ENCODE data around the gene CREB3L1. TPM values are rescaled to one million over a fixed set of nuclear protein-coding genes. Genes with fewer than 3 reads are reported as not detected.

Gene CREB3L1
- 10 to 100 TPM in 3 of 4 donors, 1 to 10 TPM in 1; 9.7 to 18.8 (median 15.3) TPM for total RNA-seq
- polyA plus RNA-seq = 15.2 TPM
- long read RNA-seq, donor 1, partial matches to known transcripts = 2 of 8 reads
- long read RNA-seq, donor 1, other reads (novel, unspliced or antisense) = 0 of 8 reads
- long read RNA-seq, donor 2, partial matches to known transcripts = 1 of 7 reads
- long read RNA-seq, donor 2, other reads (novel, unspliced or antisense) = 0 of 7 reads
- long read RNA-seq, donor 3 = 0 reads
- long read RNA-seq, donor 4, transcript CREB3L1-206 (12 exons, 2,687 nt) = minor isoform, 5 of 15 reads
- long read RNA-seq, donor 4, transcript CREB3L1-205 (4 exons, 1,817 nt) = major isoform, 8 of 15 reads
- long read RNA-seq, donor 4, partial matches to known transcripts = 1 of 15 reads
- long read RNA-seq, donor 4, other reads (novel, unspliced or antisense) = 1 of 15 reads

GRCh38 chr11:46277622-46278386 lies at the start of gene CREB3L1:
CREB3L1 (plus strand) TSS chr11:46277662; CDS start chr11:46278112, 450 bp downstream.
- H3K27ac ChIP-seq (ENCODE audit: low read length) = no peak within 1 kb of the TSS
- H3K4me1 ChIP-seq (ENCODE audit: control insufficient read depth, insufficient read depth, low read length) = peaks cover 12% of the 10 kb centered on the region
- H3K4me3 ChIP-seq (ENCODE audit: low read length) = peak within 1 kb of the TSS; percentile 93
- H3K27me3 ChIP-seq (ENCODE audit: control insufficient read depth, insufficient read depth) = no peaks in the 10 kb centered on the region
- WGBS = 1% methylated on average over 61 of the region's 61 CpGs
- ATAC-seq (peak in 1 of 2 donors; percentile 2), DNase-seq (peak; percentile 65 to 80 (median 75))
- H3K9me3 ChIP-seq (ENCODE audit: control insufficient read depth, low read length) = no peaks in the 10 kb centered on the region
- intact Hi-C loops (cut with DNase I) = no loop called here

DNA sequence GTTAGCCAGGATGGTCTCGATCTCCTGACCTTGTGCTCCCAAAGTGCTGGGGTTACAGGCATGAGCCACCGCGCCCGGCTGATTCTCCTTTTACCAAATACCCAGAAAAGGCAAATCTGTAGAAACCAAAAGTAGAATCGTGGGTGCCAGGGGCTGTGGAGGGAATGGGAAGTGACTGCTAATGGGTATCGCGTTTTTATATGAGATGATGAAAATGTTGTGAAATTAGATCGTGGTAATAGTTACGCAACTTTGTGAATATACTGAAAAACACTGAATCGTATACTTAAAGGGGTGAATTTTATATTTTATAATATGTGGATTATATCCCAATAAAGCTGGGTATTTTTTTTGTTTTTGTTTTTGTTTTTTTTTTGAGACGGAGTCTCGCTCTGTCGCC lies 48.2 kb upstream of the CREB3L1 start:
- Histone ChIP-seq H3K4me3 (ENCODE audit: low read length) (no peak overlapping the region), H3K27me3 (ENCODE audit: control insufficient read depth, insufficient read depth) (no peaks in the 10 kb centered on the region), H3K4me1 (ENCODE audit: control insufficient read depth, insufficient read depth, low read length) (no peaks in the 10 kb centered on the region), H3K27ac (ENCODE audit: low read length) (no peak overlapping the region), H3K9me3 (ENCODE audit: control insufficient read depth, low read length) (no peaks in the 10 kb centered on the region)
- no peak for ATAC-seq
- 88% methylated on average over 13 of the region's 13 CpGs for WGBS
- intact Hi-C loops (cut with DNase I) = no loop called here
- no peak for DNase-seq

DNA sequence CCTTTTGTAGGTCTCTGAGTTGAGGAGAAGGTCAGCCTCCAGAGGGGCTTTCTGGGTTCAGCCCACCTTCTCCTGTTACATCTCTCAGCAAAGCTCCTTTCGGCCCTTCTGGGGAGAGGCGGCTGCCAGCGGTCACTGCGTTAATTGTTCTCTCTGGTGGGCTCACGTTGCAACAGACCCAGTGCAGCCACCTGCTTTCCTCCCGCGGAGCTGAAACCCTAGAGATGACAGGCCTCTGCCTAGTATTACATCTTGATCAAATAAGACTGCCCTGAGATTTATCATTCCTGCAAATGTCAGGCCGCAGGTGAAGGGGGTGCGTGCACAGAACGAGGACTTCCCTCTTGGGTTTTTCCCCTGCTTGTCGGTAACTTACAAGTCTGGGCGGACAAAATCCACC lies 43.2 kb upstream of the CREB3L1 start:
- Histone ChIP-seq H3K9me3 (ENCODE audit: control insufficient read depth, low read length) (no peaks in the 10 kb centered on the region), H3K27ac (ENCODE audit: low read length) (no peak overlapping the region), H3K27me3 (ENCODE audit: control insufficient read depth, insufficient read depth) (no peaks in the 10 kb centered on the region), H3K4me3 (ENCODE audit: low read length) (no peak overlapping the region), H3K4me1 (ENCODE audit: control insufficient read depth, insufficient read depth, low read length) (peaks cover under 1% of the 10 kb centered on the region)
- intact Hi-C loops (cut with DNase I) = no loop called here
- ATAC-seq = no peak
- DNase-seq = no peak
- 67% methylated on average over 12 of the region's 12 CpGs for WGBS

- H3K27ac ChIP-seq (ENCODE audit: low read length) = no peak overlapping the region
- WGBS = 58% methylated on average over 1 of the region's 1 CpG
- intact Hi-C loops (cut with DNase I) = loop anchor here in 1 of 4 donors (5.0 kb wide), 1 partner anchor 71 kb away; no protein-coding TSS in a partner anchor
- H3K4me1 ChIP-seq (ENCODE audit: control insufficient read depth, insufficient read depth, low read length) = peaks cover 3% of the 10 kb centered on the region
- no peaks in the 10 kb centered on the region for H3K9me3 ChIP-seq (ENCODE audit: control insufficient read depth, low read length)
- DNase-seq (no peak), ATAC-seq (no peak)
- no peaks in the 10 kb centered on the region for H3K27me3 ChIP-seq (ENCODE audit: control insufficient read depth, insufficient read depth)
- no peak overlapping the region for H3K4me3 ChIP-seq (ENCODE audit: low read length)
These were observed 41.4 kb upstream of the CREB3L1 start for GRCh38 chr11:46235777-46236688.

DNA sequence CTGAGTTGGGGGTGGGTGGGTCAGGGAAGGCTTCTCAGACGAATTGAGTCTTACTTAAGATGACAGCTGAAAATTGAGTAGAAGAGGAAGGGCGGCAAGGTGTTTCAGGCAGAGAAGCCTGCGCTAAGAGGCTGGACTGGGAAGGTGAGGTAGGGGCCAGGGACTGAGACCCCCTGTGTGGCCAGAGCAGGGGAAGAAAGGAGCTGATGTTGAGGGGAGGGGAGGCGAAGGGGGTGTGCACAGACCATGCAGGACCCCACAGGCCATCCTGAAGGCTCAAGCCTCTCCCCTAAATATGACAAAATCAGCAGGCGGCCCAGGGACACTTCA lies 40.6 kb upstream of the CREB3L1 start:
- Histone ChIP-seq H3K27me3 (ENCODE audit: control insufficient read depth, insufficient read depth) (no peaks in the 10 kb centered on the region), H3K4me3 (ENCODE audit: low read length) (no peak overlapping the region), H3K27ac (ENCODE audit: low read length) (no peak overlapping the region), H3K4me1 (ENCODE audit: control insufficient read depth, insufficient read depth, low read length) (peaks cover 3% of the 10 kb centered on the region), H3K9me3 (ENCODE audit: control insufficient read depth, low read length) (no peaks in the 10 kb centered on the region)
- ATAC-seq = no peak
- 71% methylated on average over 5 of the region's 5 CpGs for WGBS
- intact Hi-C loops (cut with DNase I) = loop anchor here in 1 of 4 donors (5.0 kb wide), 1 partner anchor 70 kb away; no protein-coding TSS in a partner anchor
- no peak for DNase-seq

GRCh38 chr11:46237248-46238077 lies 40.0 kb upstream of the CREB3L1 start:
- no peaks in the 10 kb centered on the region for H3K27me3 ChIP-seq (ENCODE audit: control insufficient read depth, insufficient read depth)
- DNase-seq (peak; percentile 77 to 87 (median 86)), ATAC-seq (peak; percentile 60 to 70)
- peak overlapping the region; percentile 41 for H3K4me3 ChIP-seq (ENCODE audit: low read length)
- peaks cover 3% of the 10 kb centered on the region for H3K4me1 ChIP-seq (ENCODE audit: control insufficient read depth, insufficient read depth, low read length)
- intact Hi-C loops (cut with DNase I) = loop anchor here in 3 of 4 donors (2.0 to 5.0 kb wide), 3 partner anchors 70 to 117 kb away; partner anchors contain the start of gene PHF21A (in 1 of the 3)
- peak overlapping the region; percentile 86 for H3K27ac ChIP-seq (ENCODE audit: low read length)
- 7% methylated on average over 59 of the region's 59 CpGs for WGBS
- no peaks in the 10 kb centered on the region for H3K9me3 ChIP-seq (ENCODE audit: control insufficient read depth, low read length)

DNA sequence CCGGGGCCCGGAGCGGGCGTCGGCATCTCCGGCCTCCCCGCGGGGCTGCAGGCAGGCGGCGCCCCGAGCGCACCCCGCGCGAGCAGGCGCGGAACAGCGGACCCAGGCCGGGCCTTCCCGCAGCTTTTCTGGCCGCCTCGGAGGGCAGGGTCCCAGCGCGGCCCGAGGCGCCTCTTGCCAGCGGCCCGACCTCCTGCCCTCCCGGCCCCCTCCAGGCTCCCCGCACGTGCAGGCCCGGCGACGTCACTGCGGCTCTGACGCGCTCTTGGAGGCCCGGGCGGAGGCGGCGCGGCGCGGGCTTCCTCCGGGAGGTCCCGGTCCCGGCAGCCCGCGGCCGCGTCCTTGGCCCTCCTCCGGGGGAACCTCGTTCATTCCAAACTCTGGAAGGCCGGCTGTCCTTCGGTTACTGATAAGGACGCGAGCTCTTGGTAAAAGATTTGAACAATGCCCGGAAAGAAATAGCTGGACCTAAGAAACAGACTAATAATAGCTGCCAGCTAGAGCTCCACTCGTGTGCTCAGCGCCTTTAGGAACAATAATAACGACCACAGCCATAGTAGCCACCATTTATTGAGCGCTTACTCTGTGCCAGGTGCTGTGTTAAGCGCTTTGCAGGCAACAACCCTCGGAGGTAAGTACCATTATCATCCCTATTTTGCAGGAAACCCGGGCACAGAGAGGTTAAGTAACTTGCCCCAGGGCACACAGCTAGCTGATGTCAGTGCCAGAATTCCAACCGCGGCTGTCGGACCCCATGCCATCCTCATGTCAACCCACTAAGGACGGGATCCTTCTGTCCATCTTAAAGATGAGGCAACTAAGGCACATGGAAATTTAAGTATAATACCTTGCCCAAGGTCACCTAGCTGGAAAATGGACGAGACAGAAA lies 39.1 kb upstream of the CREB3L1 start:
- ATAC-seq (peak; percentile 74), DNase-seq (peak; percentile 85 to 92 (median 92))
- no peaks in the 10 kb centered on the region for H3K27me3 ChIP-seq (ENCODE audit: control insufficient read depth, insufficient read depth)
- under 1% methylated on average over 70 of the region's 70 CpGs for WGBS
- H3K27ac ChIP-seq (ENCODE audit: low read length) = peak overlapping the region; percentile 86
- H3K4me3 ChIP-seq (ENCODE audit: low read length) = peak overlapping the region; percentile 41
- peaks cover 8% of the 10 kb centered on the region for H3K4me1 ChIP-seq (ENCODE audit: control insufficient read depth, insufficient read depth, low read length)
- H3K9me3 ChIP-seq (ENCODE audit: control insufficient read depth, low read length) = no peaks in the 10 kb centered on the region
- intact Hi-C loops (cut with DNase I) = loop anchor here in 3 of 4 donors (2.0 to 5.0 kb wide), 3 partner anchors 69 to 118 kb away; partner anchors contain the start of gene PHF21A (in 1 of the 3)

- peak overlapping the region; percentile 93 for H3K27ac ChIP-seq (ENCODE audit: low read length)
- H3K4me1 ChIP-seq (ENCODE audit: control insufficient read depth, insufficient read depth, low read length) = peaks cover 8% of the 10 kb centered on the region
- DNase-seq = peak; percentile 86 to 96 (median 95)
- H3K9me3 ChIP-seq (ENCODE audit: control insufficient read depth, low read length) = no peaks in the 10 kb centered on the region
- intact Hi-C loops (cut with DNase I) = loop anchor here in 3 of 4 donors (2.0 to 5.0 kb wide), 3 partner anchors 68 to 118 kb away; partner anchors contain the start of gene PHF21A (in 1 of the 3)
- WGBS = 9% methylated on average over 46 of the region's 46 CpGs
- peak overlapping the region; percentile 41 for H3K4me3 ChIP-seq (ENCODE audit: low read length)
- ATAC-seq = peak; percentile 87 to 89
- H3K27me3 ChIP-seq (ENCODE audit: control insufficient read depth, insufficient read depth) = no peaks in the 10 kb centered on the region
These were observed 38.3 kb upstream of the CREB3L1 start for GRCh38 chr11:46238967-46239800.

All from right cardiac atrium (tissue), 5 donors.